C4-2B (cell line): ENCODE data around the gene ZNF444.
"Not testable (repeated sequence)": the region's sequence is repeated elsewhere in the genome, so short reads cannot be mapped to it uniquely, and the experiment has no call there.

Experiments used
- H3K27ac ChIP-seq: fragments of 450-650 bp; 2 replicates; pipeline ENCODE4 v1.5.1; 2017
- ZFX ChIP-seq: fragments of 450-650 bp; IDR thresholded peaks from 2 replicates; pipeline ENCODE4 v1.6.1; 2017
- TF ChIP-seq, protein P1 (sequence below): fragments of 450-650 bp; conservative IDR thresholded peaks from 2 replicates; pipeline ENCODE4 v1.5.1; 2017; ENCODE audit warnings: mild to moderate bottlenecking

ZNF444 gene

DNA sequence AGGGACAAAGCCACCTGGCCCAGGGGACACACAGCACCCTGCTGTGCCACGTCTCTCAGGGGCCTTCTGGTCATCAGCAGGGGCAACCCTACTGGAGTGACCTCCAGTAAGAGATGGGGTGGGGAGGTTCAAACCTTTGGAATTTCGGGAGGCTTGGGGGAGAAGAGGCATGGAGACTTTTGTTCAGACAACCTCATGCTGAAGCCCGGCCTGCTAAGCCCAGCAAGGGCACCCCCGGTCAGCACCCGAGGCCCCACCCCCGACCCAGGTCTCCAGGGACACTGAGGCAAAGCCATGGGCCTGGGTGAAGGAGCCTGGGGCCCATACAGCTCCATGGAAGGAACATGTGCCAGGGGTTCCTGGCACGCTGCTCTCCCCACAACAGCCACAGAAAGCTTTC lies 43.3 kb upstream of the ZNF444 start:
- peak overlapping the region; percentile 12; the same call in 1 of the 2 replicates for H3K27ac ChIP-seq
- TF ChIP-seq, protein P1, sequence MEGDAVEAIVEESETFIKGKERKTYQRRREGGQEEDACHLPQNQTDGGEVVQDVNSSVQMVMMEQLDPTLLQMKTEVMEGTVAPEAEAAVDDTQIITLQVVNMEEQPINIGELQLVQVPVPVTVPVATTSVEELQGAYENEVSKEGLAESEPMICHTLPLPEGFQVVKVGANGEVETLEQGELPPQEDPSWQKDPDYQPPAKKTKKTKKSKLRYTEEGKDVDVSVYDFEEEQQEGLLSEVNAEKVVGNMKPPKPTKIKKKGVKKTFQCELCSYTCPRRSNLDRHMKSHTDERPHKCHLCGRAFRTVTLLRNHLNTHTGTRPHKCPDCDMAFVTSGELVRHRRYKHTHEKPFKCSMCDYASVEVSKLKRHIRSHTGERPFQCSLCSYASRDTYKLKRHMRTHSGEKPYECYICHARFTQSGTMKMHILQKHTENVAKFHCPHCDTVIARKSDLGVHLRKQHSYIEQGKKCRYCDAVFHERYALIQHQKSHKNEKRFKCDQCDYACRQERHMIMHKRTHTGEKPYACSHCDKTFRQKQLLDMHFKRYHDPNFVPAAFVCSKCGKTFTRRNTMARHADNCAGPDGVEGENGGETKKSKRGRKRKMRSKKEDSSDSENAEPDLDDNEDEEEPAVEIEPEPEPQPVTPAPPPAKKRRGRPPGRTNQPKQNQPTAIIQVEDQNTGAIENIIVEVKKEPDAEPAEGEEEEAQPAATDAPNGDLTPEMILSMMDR, result no peak
- TF ChIP-seq ZFX, result no peak

DNA sequence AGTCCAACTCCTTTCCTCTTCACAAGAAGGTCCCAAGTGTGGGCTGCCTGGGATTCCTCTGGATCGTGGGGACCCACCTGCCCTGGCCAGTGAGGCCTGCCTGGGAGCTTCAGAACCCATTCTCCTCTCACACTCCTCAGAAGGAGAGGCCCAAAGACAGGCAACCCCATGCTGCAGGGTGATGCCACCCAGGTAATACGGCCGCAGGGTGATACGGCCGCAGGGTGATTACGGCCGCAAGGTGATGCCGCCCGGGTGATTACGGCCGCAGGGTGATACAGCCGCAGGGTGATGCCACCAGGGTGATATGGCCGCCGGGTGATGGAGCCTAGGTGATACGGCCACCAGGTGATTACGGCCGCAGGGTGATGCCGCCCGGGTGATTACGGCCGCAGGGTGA lies 42.9 kb upstream of the ZNF444 start:
- not testable (repeated sequence) for H3K27ac ChIP-seq

DNA sequence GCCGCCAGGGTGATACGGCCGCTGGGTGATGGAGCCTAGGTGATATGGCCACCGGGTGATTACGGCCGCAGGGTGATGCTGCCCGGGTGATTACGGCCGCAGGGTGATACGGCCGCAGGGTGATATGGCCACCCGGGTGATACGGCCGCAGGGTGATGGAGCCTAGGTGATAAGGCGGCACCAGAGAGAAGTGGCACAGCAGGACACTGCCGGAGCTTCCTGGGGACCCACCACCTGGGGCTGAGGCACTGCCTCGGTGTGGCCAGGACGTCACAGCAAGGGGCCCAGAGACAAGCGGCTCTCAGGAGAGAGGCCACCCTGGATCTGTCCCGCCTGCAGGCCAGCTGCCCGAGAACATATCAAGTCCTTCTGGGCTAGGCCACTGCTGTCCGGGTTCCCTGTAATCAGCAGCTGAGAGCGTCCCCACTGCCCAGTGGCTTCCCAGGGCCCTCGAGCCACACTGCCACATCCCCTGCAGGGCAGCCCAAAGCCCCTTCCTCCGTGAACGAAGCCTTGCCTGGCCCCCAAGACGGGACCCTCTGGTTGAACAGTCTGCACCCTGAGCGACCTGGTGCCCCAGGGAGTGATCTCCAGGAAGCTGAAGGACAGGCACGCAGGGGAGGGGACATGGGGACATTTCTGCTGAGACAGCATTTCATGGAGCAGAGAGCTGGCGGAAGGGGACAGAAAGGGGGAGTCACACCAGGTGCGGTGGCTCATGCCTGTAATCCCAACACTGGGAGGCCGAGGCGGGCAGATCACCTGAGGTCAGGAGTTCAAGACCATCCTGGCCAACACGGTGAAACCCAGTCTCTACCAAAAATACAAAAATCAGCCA lies 42.1 kb upstream of the ZNF444 start:
- TF ChIP-seq, protein P1, result no peak
- no peak for TF ChIP-seq ZFX
- H3K27ac ChIP-seq, result no peak overlapping the region

DNA sequence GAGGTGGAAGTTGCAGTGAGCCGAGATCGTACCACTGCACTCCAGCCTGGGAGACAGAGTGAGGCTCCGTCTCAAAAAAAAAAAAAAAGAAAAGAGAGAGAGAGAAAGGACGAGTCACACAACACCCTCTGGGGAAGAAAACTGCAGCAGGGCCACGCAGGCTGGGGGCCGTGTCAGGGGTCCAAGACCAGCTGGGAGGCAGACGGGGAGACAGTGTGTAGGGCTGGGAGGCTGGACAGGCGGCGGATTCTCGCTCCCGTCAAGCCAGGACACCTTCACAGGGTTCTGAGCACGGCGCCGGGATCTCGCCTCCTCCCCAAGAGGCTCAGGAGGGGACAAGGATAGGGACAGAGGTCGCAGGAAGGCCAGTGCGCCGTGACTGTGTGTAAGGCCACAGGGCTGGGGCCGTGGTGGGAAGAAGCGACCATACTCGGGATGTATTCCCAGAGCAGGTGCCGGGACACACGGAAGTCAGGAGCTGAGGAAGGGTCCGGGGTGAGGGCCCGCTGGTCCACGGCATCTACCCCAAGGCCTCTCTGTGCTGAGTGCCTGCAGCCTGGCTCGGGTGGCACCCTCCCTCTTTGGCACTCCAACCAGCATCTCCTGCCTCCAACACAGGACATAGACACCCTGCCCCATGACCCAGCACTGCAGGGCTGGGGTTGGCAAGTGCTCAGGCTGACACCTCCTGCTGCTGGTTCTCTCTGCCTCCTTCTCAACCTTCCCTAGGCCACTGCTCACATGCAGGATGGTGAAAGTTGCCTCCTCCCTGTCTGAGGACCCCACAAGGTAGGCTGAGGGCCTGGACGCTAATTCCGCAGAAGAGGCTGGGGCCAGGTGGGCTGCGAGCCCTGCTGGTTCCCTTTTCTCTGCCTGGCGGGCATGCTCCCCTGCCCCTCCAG lies 41.2 kb upstream of the ZNF444 start:
- TF ChIP-seq, protein P1, result no peak
- TF ChIP-seq ZFX, result no peak
- no peak overlapping the region for H3K27ac ChIP-seq

DNA sequence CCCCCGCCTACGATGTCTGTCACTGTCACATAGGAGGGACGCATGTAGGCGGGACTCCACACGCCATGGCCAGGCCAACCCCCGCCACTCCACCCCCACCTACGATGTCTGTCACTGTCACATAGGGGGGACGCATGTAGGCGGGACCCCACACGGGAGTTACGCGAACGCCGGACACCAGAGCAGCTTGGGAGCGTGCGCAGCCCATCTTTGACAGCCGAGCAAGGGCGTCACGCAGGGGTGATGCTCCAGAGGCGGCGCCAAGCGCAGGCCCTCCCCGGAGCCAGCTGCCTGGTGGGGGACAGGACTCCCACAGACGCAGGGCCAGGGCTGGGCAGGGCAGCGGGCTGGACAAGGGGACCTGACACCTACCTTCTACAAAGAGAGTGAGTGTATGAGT lies 40.0 kb upstream of the ZNF444 start:
- no peak overlapping the region for H3K27ac ChIP-seq
- no peak for TF ChIP-seq ZFX
- TF ChIP-seq, protein P1, result no peak

DNA sequence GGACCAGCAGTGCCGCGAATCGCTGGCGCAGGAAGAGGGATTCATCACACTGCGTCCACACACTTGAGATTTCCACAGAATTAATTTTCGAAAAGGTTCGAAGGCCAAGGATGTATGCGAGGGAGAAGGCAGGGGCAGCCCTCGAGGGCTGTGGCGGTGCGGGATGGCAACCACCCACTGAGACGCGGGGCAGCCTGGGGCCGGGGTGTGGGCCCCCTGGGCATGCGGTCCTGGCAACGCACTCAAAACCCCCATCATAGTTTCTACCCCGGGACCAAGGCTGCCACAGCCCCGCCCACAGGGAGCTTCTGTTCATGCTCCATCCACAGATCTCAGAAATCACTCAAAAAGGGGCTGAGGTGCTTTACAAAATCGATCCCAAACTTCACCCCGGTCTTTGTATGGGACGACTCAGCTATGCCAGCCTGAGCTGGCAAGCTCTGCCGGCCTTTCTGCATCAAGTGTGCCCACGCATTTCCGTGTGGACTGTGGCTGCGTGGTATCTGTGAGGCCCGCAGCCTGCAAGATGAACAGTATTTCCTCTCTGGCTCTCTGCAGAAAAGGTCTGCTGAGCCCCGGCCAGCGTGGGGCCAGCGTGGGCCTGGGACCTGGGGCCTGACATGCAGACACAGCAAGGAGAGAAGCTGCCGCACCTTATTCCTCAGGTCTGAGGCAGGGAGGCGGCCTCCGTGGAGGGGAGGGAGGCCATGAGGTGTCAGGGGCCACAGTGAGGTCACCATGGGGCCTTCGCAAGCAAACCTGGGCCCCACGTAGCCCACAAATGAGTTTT lies 39.1 kb upstream of the ZNF444 start:
- no peak for TF ChIP-seq ZFX
- TF ChIP-seq, protein P1, result no peak
- H3K27ac ChIP-seq, result no peak overlapping the region

DNA sequence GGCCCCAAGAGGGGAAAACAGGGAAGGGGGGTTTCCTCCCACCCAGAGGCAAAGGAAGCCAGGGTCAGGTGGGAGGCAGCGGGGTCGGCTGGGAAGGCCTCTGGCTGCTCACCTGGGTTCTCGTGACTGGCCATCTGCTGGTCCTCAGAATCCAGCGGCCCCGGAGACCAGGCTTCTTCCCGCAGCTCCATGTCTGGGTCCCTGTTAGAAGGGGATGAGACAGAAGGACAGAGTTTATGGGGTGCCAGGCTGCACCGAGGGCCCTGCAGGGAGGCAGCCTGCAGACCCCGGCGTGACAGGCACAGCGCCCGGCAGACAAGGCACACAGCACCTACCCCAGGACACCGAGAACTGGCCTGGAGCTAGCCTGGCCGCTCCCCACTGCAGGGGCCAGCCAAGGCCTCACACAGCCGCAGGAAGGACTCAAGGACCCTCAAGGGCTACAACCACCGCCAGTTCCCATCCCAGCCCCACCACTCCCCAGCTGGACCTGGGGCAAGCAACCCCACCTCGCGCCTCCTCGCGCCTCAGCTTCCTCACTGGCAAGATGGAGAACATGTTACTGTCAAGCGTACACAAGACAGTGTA lies 38.0 kb upstream of the ZNF444 start:
- no peak for TF ChIP-seq ZFX
- TF ChIP-seq, protein P1, result no peak
- no peak overlapping the region for H3K27ac ChIP-seq
